HG03457 (cell line): ENCODE measurements around the gene ROPN1L.
"Not testable (repeated sequence)": the region's sequence is repeated elsewhere in the genome, so short reads cannot be mapped to it uniquely, and the experiment has no call there.

ENCODE experiments used
- ATAC-seq: cut with Tn5 transposase; IDR thresholded peaks from one replicate; pipeline ENCODE4 v1.9.1; 2021; ENCODE audit warnings: moderate number of reproducible peaks; ENCODE audit not compliant: unreplicated experiment

The ROPN1L gene

DNA sequence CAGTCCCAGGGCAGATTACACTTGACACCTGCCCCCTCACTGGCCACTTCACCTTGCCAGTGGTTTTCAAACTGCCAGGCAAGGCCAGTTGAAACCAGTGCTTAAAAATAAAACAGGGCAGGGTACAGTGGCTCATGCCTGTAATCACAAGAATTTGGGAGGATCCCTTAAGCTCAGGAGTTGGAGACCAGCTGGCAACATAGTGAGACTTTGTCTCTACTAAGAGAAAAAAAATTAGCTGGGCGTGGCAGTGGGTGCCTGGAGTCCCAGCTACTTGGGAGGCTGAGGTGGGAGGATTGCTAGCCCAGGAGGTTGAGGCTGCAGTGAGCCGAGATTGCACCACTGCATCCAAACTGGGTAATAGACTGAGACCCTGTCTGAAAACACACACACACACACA, 58.1 kb downstream of the ROPN1L start:
- ATAC-seq, result no peak

DNA sequence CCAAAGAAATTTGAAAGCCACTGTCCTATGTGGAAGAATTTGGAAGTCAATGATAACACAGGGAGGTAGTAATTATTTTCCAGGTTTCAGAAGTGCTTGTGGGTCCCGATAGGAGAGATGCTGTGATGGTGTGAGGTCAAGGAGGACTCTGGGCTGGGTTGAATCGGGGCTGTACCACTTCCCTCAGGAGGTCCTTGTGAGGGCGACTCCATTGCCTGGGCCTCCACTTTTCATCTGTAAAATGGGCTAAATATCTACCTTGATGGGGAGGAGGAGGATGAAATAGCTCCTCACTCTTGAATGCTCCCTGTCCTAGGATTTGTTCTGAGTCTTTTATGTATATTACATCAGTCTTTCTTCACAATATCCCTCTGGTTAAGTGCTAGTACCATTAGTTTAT, 59.0 kb downstream of the ROPN1L start:
- ATAC-seq, result no peak

DNA sequence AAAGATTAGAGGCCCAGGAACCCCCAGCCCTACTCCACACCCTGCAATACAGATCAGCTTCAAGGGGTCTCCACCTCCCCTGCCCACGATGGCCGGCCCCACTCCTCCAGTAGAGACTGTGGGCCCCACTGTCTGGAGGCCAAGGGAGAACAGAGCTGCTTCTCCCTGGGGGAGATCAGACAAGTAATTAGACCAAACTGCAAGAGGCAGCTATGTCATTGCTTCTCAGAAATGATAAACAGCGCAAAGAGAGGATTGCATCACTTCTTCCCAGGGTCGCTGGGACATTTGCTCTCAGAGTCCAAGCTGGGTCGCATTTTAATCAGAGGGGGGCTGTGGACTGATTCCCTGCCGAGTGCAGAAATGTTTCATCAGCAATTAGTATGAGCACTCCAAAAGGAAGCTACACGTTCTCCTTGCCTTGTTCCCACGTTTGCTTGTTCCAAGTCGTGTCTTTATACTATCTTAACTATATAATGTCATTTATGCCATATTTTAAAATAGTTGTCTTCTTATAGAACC, 59.9 kb downstream of the ROPN1L start:
- no peak for ATAC-seq

DNA sequence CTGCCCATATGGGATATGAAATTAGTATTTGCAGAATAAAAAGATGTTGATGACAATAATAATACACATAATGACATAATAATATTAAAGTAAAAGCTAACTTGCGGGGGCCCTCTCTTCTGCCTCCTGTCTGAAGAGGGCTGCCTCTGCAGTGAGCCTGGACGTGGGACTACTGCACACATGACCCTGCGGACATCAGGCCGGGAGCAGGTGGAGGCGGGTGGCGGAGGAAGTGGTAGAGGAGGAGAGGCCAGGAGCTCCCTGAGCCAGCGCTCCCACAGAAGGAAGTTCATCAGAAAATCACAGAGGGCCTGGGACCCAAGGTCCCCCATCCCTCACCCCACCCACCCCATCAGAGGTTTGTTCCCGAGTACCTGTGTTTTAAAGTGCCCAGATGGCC, 60.5 kb downstream of the ROPN1L start:
- no peak for ATAC-seq

DNA sequence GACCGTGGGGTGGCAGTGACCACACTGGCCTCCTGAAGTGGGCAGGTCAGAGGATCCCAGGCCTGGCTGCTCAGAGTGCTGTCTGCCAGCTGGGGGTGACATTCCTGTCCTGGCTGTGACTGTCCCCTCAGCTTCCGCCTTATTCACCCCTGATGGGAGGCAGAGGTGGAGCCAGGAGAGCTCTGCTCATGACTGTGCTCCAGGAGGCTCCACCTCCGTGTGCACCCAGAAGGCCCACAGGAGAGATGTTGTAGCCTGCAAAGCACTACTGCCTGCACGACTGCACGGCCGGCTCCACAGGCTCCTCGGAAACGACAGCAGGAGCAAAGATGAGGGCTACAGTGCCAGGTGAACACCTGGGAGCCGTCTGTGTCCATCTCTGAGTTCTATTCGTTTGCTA, 60.9 kb downstream of the ROPN1L start:
- no peak for ATAC-seq

DNA sequence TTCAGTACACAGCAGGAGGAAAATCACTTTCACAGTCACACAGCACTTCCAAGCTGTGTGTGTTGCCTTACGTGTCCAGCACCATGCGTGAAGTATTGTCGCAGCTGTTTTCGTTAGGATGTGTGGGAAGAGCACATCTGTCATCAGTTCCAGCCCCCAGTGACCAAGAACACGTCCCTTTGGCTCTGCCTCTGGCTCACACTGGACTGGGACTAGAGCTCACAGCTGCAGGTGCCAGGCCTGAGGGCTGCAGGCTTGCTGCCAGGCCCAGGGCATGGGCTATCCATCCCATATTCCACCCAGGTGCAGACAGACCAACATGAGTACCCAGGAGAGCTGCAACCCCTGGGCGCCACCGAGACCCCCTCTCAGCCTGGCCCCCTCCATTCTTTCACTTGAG, 61.6 kb downstream of the ROPN1L start:
- ATAC-seq, result no peak

DNA sequence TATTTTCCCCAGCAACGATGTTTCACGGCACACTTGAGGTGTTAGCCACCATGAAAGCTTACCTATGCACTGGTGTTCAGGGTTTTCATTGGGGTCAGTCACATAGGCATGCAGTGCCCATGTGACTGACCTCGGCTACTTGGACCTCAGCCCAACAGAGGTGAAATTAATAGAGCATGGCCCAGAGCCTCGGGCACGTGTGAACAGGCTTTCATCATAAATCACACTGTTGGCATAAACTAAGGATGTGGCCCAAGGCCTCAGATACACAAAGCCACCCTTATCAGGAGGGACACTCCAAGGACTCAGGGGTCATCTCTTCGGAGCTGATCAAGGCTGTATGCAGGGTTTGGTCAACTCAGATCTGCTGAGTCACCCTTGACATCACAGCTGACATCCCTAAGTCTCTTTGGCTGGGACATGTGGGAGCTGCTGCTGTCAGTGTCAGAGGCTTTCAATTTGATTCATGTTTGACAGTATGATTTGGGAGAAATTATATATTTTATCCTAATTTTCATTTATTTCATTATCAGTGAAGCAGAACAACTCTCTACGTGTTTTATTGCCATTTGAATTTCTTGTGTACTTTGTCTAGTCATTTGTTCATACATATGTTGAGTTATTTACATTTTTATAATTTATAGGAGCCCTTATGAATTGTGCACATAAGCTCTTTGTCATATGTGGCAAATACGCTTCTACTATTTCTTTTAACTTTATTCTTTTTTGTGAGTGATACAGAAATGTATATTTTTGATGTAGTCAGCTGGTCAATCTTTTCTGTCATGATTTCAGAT, 62.5 kb downstream of the ROPN1L start:
- ATAC-seq, result no peak

DNA sequence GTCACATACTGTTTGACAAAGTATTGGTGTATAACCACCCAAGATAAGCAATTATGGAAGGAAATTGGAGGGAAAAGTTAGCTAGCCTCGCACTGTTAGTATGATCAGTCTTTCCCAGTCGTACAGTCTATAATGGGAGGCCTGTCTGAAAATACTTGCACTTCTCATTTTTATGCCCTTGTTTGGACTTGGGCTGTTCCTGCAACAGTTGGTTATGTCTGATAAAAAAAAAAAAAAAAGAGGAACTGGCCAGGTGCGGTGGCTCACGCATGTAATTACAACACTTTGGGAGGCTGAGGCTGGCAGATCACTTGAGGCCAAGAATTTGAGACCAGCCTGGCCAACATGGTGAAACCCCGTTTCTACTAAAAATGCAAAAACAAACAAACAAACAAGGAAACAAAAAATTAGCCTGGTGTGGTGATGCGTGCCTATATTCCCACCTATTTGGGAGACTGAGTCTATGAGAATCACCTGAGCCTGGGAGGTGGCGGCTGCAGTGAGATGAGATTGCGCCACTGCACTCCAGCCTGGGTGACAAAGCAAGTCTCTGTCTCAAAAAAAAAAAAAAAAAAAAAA, 63.9 kb downstream of the ROPN1L start:
- ATAC-seq, result peak; percentile 71

DNA sequence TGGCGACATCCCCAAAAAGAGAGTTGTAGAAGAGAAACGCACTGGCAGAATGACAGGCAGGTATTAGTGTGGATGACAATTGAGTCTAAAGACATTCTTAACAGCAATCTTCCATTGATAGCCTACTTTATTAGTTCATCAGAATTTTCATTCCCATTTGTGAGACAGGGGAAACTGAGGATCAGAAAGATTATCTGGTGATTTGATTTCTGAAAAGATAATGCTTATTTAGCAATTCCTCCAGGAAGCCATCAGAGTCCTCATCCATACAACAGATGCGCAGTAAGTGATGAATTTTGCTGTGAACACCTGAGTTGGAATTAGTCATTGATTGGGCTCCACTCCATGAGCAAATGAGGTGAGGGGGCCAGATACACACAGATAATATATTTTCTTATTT, 64.9 kb downstream of the ROPN1L start:
- no peak for ATAC-seq

DNA sequence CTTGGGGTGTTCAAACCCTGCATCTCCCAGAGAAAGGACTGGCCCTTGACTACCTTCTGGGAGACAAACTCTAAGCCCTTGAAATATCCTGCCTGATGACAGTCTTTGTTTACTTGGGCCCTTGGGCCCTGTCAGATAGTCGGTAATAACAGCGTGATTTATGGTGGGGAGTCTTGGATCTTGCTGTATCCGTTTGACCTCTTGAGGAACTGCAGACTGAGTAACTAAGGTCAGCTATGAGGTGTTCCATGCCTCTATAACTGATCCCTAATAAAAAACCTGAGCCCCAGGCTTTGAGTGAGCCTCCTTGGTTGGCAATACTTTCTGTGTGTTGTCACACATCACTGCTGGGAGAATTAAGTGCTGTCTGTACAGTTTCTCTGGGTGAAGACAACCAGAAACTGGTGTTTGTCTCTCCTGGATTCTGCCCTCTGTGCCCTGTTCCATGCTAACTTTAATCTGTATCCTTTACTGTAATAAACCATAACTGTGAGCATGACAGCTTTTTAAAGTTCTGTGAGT, 66.0 kb downstream of the ROPN1L start:
- no peak for ATAC-seq

DNA sequence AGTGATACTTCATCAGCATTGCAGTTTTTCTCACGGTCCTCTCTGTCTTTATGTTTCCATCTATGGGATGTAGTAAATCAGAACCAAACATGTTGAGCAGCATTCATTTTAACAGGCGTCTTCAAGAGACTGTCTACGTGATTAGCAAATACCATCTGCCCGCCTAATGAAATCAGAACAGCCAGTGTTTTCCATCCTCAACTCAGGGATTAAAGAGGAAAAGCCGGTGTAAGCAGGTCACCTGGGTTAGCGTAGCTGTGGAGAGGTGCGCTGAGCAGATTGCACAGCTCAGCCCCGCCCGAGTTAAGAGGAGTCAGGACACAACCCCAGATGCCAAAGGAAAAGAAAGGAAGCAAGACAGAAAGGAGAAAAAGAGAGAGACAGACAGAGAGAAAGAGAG, 67.9 kb downstream of the ROPN1L start:
- no peak for ATAC-seq

DNA sequence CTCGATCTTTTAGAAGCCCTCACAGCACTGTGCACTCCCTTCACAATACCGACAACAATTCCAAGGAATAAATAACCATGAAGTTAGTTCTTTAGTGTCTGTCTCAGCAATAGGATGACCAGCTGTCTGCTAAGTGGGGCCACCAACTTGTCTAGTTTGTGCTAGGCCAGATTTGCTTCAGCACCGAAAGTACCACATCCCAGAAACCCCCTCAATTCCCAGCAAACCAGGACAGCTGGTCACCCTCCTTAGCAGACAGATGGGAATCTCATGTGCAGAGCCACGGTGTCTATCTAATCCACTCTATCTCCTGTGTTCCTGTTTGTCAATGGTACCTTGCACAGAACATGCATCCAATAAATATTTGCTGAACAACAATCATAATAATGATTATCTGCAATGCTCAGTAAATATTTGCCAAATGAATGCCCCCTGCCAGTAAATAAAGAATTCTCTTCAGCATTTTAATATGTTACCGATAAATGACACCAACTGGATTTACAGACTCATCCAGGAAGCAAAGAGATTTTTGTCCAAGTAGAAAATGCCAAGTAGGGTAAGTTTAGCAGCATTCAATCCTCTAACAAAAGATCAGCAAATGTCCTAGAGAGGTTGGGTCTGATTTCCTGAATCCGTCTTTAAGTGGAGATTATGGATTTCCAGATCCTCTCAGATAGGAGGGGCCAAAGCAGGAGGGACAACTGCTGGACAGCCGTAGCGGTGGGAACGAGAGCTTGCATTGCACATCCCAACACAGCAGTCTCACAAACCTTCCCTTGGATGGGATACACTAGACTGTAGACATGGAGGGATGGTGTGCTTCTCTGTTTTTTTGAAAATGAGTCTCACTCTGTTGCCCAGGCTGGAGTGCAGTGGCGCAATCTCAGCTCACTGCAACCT, 70.3 kb downstream of the ROPN1L start:
- no peak for ATAC-seq

DNA sequence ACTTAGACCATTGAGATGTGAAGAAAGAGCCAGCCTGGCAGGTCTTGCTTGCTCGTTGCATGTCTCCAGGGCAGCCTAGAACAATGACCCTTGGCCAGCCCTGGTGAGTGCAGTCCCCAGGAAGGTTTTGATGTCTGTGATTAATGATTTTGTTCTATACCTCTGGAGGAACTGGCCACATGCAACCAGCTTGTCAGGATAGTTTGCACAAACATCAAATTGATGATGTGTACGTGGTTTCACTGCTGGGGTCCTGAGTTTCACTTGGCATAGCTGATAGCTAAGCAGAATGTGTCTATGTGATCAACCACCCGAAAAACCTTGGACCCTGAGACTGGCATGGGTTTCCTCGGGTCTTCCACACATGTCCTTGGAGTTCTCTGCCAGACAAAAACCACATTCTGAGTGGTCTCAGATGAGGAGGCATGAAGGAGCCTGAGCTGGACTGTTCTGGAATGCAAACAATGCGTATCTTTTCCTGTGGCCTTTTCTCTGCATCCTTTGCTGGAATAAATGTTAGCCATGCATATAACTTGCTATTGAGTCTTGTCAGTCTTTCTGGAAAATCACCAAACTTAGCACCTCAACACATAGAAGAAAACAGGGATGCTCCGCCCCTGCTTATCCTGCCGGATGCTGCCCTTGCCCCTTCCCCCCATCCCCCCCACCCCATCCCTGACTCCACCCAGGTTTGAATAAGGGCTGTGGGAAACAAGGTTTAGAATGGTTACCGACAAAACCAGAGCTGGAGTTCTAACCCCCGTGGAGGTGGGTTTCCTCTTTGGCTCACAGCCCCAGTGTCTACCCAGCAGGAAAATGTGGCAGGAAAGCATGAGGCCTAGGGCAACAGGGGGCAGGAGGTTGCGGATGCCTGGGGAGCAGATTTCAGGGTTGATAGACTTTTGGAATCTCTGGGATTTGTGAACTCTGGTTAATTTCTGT, 72.1 kb downstream of the ROPN1L start:
- ATAC-seq, result no peak

DNA sequence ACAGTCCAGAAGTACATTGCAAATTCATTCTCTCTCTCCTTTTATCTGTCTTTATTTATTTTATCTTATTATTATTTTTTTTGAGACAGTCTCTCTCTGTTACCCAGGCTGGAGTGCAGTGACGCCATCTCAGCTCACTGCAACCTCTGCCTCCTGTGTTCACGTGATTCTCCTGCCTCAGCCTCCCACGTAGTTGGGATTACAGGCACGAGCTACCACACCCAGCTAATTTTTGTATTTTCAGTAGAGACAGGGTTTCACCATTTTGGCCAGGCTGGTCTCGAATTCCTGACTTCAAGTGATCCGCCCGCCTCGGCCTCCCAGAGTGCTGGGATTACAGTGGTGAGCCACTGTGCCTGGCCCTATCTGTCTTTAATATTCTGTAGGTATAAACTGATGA, 72.9 kb downstream of the ROPN1L start:
- not testable (repeated sequence) for ATAC-seq
